GM21529 (cell line): ENCODE results near the gene CXCL16.
"Not testable (repeated sequence)": the region's sequence is repeated elsewhere in the genome, so short reads cannot be mapped to it uniquely, and the experiment has no call there.

Source experiments
- ATAC-seq: cut with Tn5 transposase; IDR thresholded peaks from one replicate; pipeline ENCODE4 v1.9.1; 2021; ENCODE audit not compliant: unreplicated experiment

The CXCL16 gene

GRCh38 chr17:4699401-4700056 is 40.2 kb downstream of the CXCL16 start:
- not testable (repeated sequence) for ATAC-seq

- ATAC-seq = no peak
Observed at GRCh38 chr17:4696437-4696805, 43.3 kb downstream of the CXCL16 start.

- no peak for ATAC-seq
Observed at GRCh38 chr17:4693416-4693815, 46.3 kb downstream of the CXCL16 start.

GRCh38 chr17:4691686-4692085 is 48.0 kb downstream of the CXCL16 start:
- ATAC-seq = no peak

GRCh38 chr17:4690745-4691144 is 49.0 kb downstream of the CXCL16 start:
- ATAC-seq = no peak

- not testable (repeated sequence) for ATAC-seq
Observed at GRCh38 chr17:4689872-4690271, 49.9 kb downstream of the CXCL16 start.

GRCh38 chr17:4683739-4684138 is 56.0 kb downstream of the CXCL16 start:
- ATAC-seq = not testable (repeated sequence)
